Measurements from ENCODE around the gene ADAM30.

- TF ChIP-seq EZH2 (IDR thresholded peaks at IDR 0.05; ENCODE audit: insufficient read depth, poor library complexity, severe bottlenecking) (no peak), EZH2phosphoT487 (IDR thresholded peaks at IDR 0.05; ENCODE audit: insufficient read depth, low read depth) (no peak)
Observed at GRCh38 chr1:119866451-119866850, 29.9 kb downstream of the ADAM30 start.

All from GM23248 (cell line).